GM12878 (cell line): Measurements from ENCODE around the gene ABCG4. TPM values are rescaled to one million over a fixed set of nuclear protein-coding genes. Genes with fewer than 3 reads are reported as not detected.

ENCODE experiments used
- polyA plus RNA-seq, 11 experiments: library from polyadenylated mRNA; depleted of rRNA in 4 of 11; unstranded in 6 of 11; stranded (reverse) in 5 of 11; fragments of >200 nt; fragmentation: Nextera tagmentation in 4 of 11; fragmentation: Illumina TruSeq in 1 of 11; extraction: Ambion mirVana in 4 of 11; extraction: Trizol in 1 of 11; gene quantifications; 1 replicate in 1 of 11; 2 replicates in 10 of 11; pipeline versions ENCODE4 v1.2.1 to v1.2.3, GENCODE V29; 2011 to 2016; ENCODE audit warnings: inconsistent platforms in 2 of 11, missing spikeins in 2 of 11, low read depth in 1 of 11
- total RNA-seq, 4 experiments: library from RNA; depleted of rRNA in 3 of 4; stranded (reverse); fragments of >200 nt in 3 of 4; fragmentation: Illumina TruSeq in 1 of 4; extraction: Trizol in 1 of 4; gene quantifications; 2 replicates each; pipeline versions ENCODE4 v1.2.1 to v1.2.3, GENCODE V29; 2013 to 2021

ABCG4 gene
- total and polyA plus RNA-seq, 10 of the 15 experiments (the other 5 are each of a cell fraction or from before 2014, with no cell fraction given) = not detected

Other genes starting within 250 kb of the ABCG4 start
Only the 7 nearest of the 21 such genes appear.
- gene HMBS, start 64.2 kb upstream of the ABCG4 start, total RNA-seq (2014; rRNA removed) = 15.8 and 20.8 TPM in 2 replicates
- 20.3 and 21.2 TPM in 2 replicates for gene HMBS, start 64.2 kb upstream of the ABCG4 start, total RNA-seq (2014; rRNA removed; fragmentation: Illumina TruSeq; extraction: Trizol)
- gene HMBS, start 64.2 kb upstream of the ABCG4 start, total RNA-seq (2021) = 50.6 and 53.0 TPM in 2 replicates
- gene HMBS, start 64.2 kb upstream of the ABCG4 start, polyA plus RNA-seq (2011; rRNA removed) = 39.6 and 52.0 TPM in 2 replicates
- 39.3 and 47.4 TPM in 2 replicates for gene HMBS, start 64.2 kb upstream of the ABCG4 start, polyA plus RNA-seq (2014; fragmentation: Illumina TruSeq; extraction: Trizol)
- 10 to 100 TPM; 17.7 to 27.6 TPM for gene HMBS, start 64.2 kb upstream of the ABCG4 start, polyA plus RNA-seq (2014; fragmentation: Nextera tagmentation; extraction: Ambion mirVana)
- gene HMBS, start 64.2 kb upstream of the ABCG4 start, polyA plus RNA-seq (2014; rRNA removed) = 54.5 and 63.0 TPM in 2 replicates
- gene HMBS, start 64.2 kb upstream of the ABCG4 start, polyA plus RNA-seq (2016; fragmentation: Nextera tagmentation; extraction: Ambion mirVana) = 10 to 100 TPM; 92.4 to 96.7 TPM
- 34.8 and 38.3 TPM in 2 replicates for gene DPAGT1, start 47.2 kb upstream of the ABCG4 start, total RNA-seq (2014; rRNA removed)
- gene DPAGT1, start 47.2 kb upstream of the ABCG4 start, total RNA-seq (2014; rRNA removed; fragmentation: Illumina TruSeq; extraction: Trizol) = 16.9 and 20.5 TPM in 2 replicates
- 46.6 and 54.8 TPM in 2 replicates for gene DPAGT1, start 47.2 kb upstream of the ABCG4 start, total RNA-seq (2021)
- 36.2 and 65.5 TPM in 2 replicates for gene DPAGT1, start 47.2 kb upstream of the ABCG4 start, polyA plus RNA-seq (2011; rRNA removed)
- gene DPAGT1, start 47.2 kb upstream of the ABCG4 start, polyA plus RNA-seq (2014; fragmentation: Illumina TruSeq; extraction: Trizol) = 53.7 and 54.1 TPM in 2 replicates
- 10 to 100 TPM; 33.0 to 47.8 TPM for gene DPAGT1, start 47.2 kb upstream of the ABCG4 start, polyA plus RNA-seq (2014; fragmentation: Nextera tagmentation; extraction: Ambion mirVana)
- gene DPAGT1, start 47.2 kb upstream of the ABCG4 start, polyA plus RNA-seq (2014; rRNA removed) = 48.9 and 57.6 TPM in 2 replicates
- 10 to 100 TPM; 93.1 to 95.6 TPM for gene DPAGT1, start 47.2 kb upstream of the ABCG4 start, polyA plus RNA-seq (2016; fragmentation: Nextera tagmentation; extraction: Ambion mirVana)
- gene C2CD2L, start 41.7 kb upstream of the ABCG4 start, total RNA-seq (2014; rRNA removed) = 4.7 and 4.9 TPM in 2 replicates
- 3.9 and 4.8 TPM in 2 replicates for gene C2CD2L, start 41.7 kb upstream of the ABCG4 start, total RNA-seq (2014; rRNA removed; fragmentation: Illumina TruSeq; extraction: Trizol)
- 9.6 and 11.0 TPM in 2 replicates for gene C2CD2L, start 41.7 kb upstream of the ABCG4 start, total RNA-seq (2021)
- 2.9 and 5.2 TPM in 2 replicates for gene C2CD2L, start 41.7 kb upstream of the ABCG4 start, polyA plus RNA-seq (2011; rRNA removed)
- gene C2CD2L, start 41.7 kb upstream of the ABCG4 start, polyA plus RNA-seq (2014; fragmentation: Illumina TruSeq; extraction: Trizol) = 2.7 and 7.3 TPM in 2 replicates
- under 1 TPM; 0.21 to 0.42 TPM for gene C2CD2L, start 41.7 kb upstream of the ABCG4 start, polyA plus RNA-seq (2014; fragmentation: Nextera tagmentation; extraction: Ambion mirVana)
- 7.4 and 10.5 TPM in 2 replicates for gene C2CD2L, start 41.7 kb upstream of the ABCG4 start, polyA plus RNA-seq (2014; rRNA removed)
- gene C2CD2L, start 41.7 kb upstream of the ABCG4 start, polyA plus RNA-seq (2016; fragmentation: Nextera tagmentation; extraction: Ambion mirVana) = 1 to 10 TPM; 3.1 to 5.5 TPM
- 17.9 and 18.0 TPM in 2 replicates for gene HINFP, start 27.5 kb upstream of the ABCG4 start, total RNA-seq (2014; rRNA removed)
- gene HINFP, start 27.5 kb upstream of the ABCG4 start, total RNA-seq (2014; rRNA removed; fragmentation: Illumina TruSeq; extraction: Trizol) = 12.2 and 15.1 TPM in 2 replicates
- gene HINFP, start 27.5 kb upstream of the ABCG4 start, total RNA-seq (2021) = 16.1 and 24.5 TPM in 2 replicates
- gene HINFP, start 27.5 kb upstream of the ABCG4 start, polyA plus RNA-seq (2011; rRNA removed) = 16.2 and 25.9 TPM in 2 replicates
- gene HINFP, start 27.5 kb upstream of the ABCG4 start, polyA plus RNA-seq (2014; fragmentation: Illumina TruSeq; extraction: Trizol) = 18.1 and 18.6 TPM in 2 replicates
- 10 to 100 TPM; 13.1 to 18.9 TPM for gene HINFP, start 27.5 kb upstream of the ABCG4 start, polyA plus RNA-seq (2014; fragmentation: Nextera tagmentation; extraction: Ambion mirVana)
- 26.3 and 27.4 TPM in 2 replicates for gene HINFP, start 27.5 kb upstream of the ABCG4 start, polyA plus RNA-seq (2014; rRNA removed)
- 10 to 100 TPM; 17.9 to 18.6 TPM for gene HINFP, start 27.5 kb upstream of the ABCG4 start, polyA plus RNA-seq (2016; fragmentation: Nextera tagmentation; extraction: Ambion mirVana)
- gene NLRX1, start 19.7 kb downstream of the ABCG4 start, total RNA-seq (2014; rRNA removed) = 17.3 and 18.0 TPM in 2 replicates
- 6.1 and 6.9 TPM in 2 replicates for gene NLRX1, start 19.7 kb downstream of the ABCG4 start, total RNA-seq (2014; rRNA removed; fragmentation: Illumina TruSeq; extraction: Trizol)
- 18.5 and 20.5 TPM in 2 replicates for gene NLRX1, start 19.7 kb downstream of the ABCG4 start, total RNA-seq (2021)
- gene NLRX1, start 19.7 kb downstream of the ABCG4 start, polyA plus RNA-seq (2011; rRNA removed) = 2.3 and 6.4 TPM in 2 replicates
- 3.3 and 6.8 TPM in 2 replicates for gene NLRX1, start 19.7 kb downstream of the ABCG4 start, polyA plus RNA-seq (2014; fragmentation: Illumina TruSeq; extraction: Trizol)
- gene NLRX1, start 19.7 kb downstream of the ABCG4 start, polyA plus RNA-seq (2014; fragmentation: Nextera tagmentation; extraction: Ambion mirVana) = 1 to 10 TPM in 1 of 2 experiments, under 1 TPM in 1; 0.85 to 1.0 TPM
- gene NLRX1, start 19.7 kb downstream of the ABCG4 start, polyA plus RNA-seq (2014; rRNA removed) = 15.6 and 16.5 TPM in 2 replicates
- gene NLRX1, start 19.7 kb downstream of the ABCG4 start, polyA plus RNA-seq (2016; fragmentation: Nextera tagmentation; extraction: Ambion mirVana) = 10 to 100 TPM; 13.1 to 16.5 TPM
- gene NHERF4, start 36.4 kb downstream of the ABCG4 start, total RNA-seq (2014; rRNA removed) = not detected in 2 replicates
- gene NHERF4, start 36.4 kb downstream of the ABCG4 start, total RNA-seq (2014; rRNA removed; fragmentation: Illumina TruSeq; extraction: Trizol) = not detected in 2 replicates
- 0.15 TPM in 1 of 2 replicates, not detected in the other for gene NHERF4, start 36.4 kb downstream of the ABCG4 start, total RNA-seq (2021)
- gene NHERF4, start 36.4 kb downstream of the ABCG4 start, polyA plus RNA-seq (2011; rRNA removed) = not detected in 2 replicates
- not detected in 2 replicates for gene NHERF4, start 36.4 kb downstream of the ABCG4 start, polyA plus RNA-seq (2014; fragmentation: Illumina TruSeq; extraction: Trizol)
- not detected for gene NHERF4, start 36.4 kb downstream of the ABCG4 start, polyA plus RNA-seq (2014; fragmentation: Nextera tagmentation; extraction: Ambion mirVana)
- not detected in 2 replicates for gene NHERF4, start 36.4 kb downstream of the ABCG4 start, polyA plus RNA-seq (2014; rRNA removed)
- not detected for gene NHERF4, start 36.4 kb downstream of the ABCG4 start, polyA plus RNA-seq (2016; fragmentation: Nextera tagmentation; extraction: Ambion mirVana)
- gene CBL, start 57.3 kb downstream of the ABCG4 start, total RNA-seq (2014; rRNA removed) = 9.3 and 9.6 TPM in 2 replicates
- 9.4 and 10.0 TPM in 2 replicates for gene CBL, start 57.3 kb downstream of the ABCG4 start, total RNA-seq (2014; rRNA removed; fragmentation: Illumina TruSeq; extraction: Trizol)
- 25.4 and 27.1 TPM in 2 replicates for gene CBL, start 57.3 kb downstream of the ABCG4 start, total RNA-seq (2021)
- 14.5 and 18.4 TPM in 2 replicates for gene CBL, start 57.3 kb downstream of the ABCG4 start, polyA plus RNA-seq (2011; rRNA removed)
- 21.5 and 25.9 TPM in 2 replicates for gene CBL, start 57.3 kb downstream of the ABCG4 start, polyA plus RNA-seq (2014; fragmentation: Illumina TruSeq; extraction: Trizol)
- gene CBL, start 57.3 kb downstream of the ABCG4 start, polyA plus RNA-seq (2014; fragmentation: Nextera tagmentation; extraction: Ambion mirVana) = 1 to 10 TPM; 3.9 to 7.6 TPM
- gene CBL, start 57.3 kb downstream of the ABCG4 start, polyA plus RNA-seq (2014; rRNA removed) = 11.6 and 12.1 TPM in 2 replicates
- 1 to 10 TPM; 8.2 to 8.8 TPM for gene CBL, start 57.3 kb downstream of the ABCG4 start, polyA plus RNA-seq (2016; fragmentation: Nextera tagmentation; extraction: Ambion mirVana)